Measurements from ENCODE around the gene LHX4.

The LHX4 gene

DNA sequence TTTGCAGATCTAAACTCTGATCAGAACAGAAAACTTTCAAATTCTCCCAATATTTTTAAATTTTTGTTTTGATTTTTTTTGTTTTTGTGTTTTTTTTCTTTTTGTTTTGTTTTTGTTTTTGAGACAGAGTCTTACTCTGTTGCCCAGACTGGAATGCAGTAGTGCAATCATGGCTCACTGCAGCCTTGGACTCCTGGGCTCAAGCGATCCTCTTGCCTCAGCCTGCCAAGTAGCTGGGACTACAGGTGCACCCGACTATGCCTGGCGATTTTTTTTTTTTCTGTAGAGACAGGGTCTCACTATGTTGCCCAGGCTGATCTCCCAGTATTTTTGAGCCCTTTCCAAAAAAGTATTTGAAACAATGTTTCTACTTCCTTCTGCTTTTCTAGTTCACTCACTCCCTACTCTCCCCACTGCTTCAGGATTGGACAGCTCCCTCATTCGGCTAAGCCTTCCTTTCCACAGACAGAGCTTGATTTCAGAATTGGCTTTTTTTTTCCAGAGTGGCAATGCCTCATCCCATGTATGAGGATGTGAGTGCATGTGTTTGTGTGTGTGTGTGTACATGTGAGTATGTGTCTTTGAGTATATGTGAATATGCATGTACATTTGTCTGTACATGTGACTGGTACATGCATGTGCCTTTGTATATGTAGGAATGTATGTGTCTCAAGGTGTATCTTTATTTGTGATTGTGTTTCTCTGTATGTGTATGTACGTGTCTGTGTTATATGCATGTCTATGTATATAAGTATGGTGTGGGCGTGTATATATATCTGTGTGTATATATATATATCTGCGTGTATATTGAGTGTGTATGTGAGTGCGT lies 11.9 kb downstream of the LHX4 start:
- 85 to 90% methylated on average over 8 of the region's 8 CpGs for WGBS, 2 experiments
- peaks cover 8% of the 10 kb centered on the region for H3K4me1 ChIP-seq (ENCODE audit: control insufficient read depth, insufficient read depth, low read length)
- no peak overlapping the region for H3K4me3 ChIP-seq (ENCODE audit: insufficient read depth, low read depth, low read length)
- H3K27ac ChIP-seq (ENCODE audit: insufficient read depth, low read depth, low read length, poor library complexity, severe bottlenecking), result no peak overlapping the region
- H3K27me3 ChIP-seq (ENCODE audit: control insufficient read depth, insufficient read depth, low read length, poor library complexity, severe bottlenecking), result peaks cover 46% of the 10 kb centered on the region
- no peaks in the 10 kb centered on the region for H3K36me3 ChIP-seq (ENCODE audit: control insufficient read depth, insufficient read depth, low read length)
- H3K9me3 ChIP-seq (ENCODE audit: control insufficient read depth, low read length), result no peaks in the 10 kb centered on the region

DNA sequence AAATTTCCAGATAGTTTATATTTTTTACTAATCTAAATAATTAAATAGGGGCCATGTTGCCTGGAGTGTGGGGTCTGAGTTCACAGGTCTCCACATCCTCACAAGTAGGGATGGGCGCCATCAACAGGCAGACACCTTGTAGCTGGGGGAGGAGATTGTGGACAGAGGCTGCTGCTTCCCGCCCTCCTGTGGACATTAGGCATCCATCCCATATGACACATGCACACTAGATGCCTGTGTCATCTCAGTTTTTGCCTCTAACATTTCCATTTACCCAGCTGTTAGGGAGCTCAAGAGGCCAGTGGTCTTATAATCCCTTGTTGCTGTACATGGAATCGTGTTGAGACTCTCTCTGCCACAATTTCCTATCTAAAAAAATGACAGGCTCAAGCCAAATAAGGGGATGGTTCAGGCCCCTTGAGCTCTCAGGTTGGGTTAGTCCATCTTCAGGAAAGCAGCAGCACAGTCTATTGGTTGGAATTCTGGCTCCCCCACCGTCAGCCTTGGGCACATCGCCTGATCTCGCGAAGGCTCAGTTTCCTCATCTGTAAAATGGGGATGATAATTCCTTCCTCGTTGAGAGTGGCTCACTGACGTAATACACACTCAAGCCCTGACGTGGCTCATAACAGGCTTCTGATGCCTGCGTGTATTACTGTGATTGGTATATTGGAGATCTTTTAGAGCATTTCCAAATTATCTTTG lies 13.6 kb downstream of the LHX4 start:
- WGBS, 2 experiments, result 90 to 93% methylated on average over 10 to 11 of the region's 11 CpGs
- peaks cover 7% of the 10 kb centered on the region for H3K4me1 ChIP-seq (ENCODE audit: control insufficient read depth, insufficient read depth, low read length)
- H3K36me3 ChIP-seq (ENCODE audit: control insufficient read depth, insufficient read depth, low read length), result no peaks in the 10 kb centered on the region
- H3K27me3 ChIP-seq (ENCODE audit: control insufficient read depth, insufficient read depth, low read length, poor library complexity, severe bottlenecking), result peaks cover 29% of the 10 kb centered on the region
- H3K27ac ChIP-seq (ENCODE audit: insufficient read depth, low read depth, low read length, poor library complexity, severe bottlenecking), result no peak overlapping the region
- no peak overlapping the region for H3K4me3 ChIP-seq (ENCODE audit: insufficient read depth, low read depth, low read length)
- no peaks in the 10 kb centered on the region for H3K9me3 ChIP-seq (ENCODE audit: control insufficient read depth, low read length)

DNA sequence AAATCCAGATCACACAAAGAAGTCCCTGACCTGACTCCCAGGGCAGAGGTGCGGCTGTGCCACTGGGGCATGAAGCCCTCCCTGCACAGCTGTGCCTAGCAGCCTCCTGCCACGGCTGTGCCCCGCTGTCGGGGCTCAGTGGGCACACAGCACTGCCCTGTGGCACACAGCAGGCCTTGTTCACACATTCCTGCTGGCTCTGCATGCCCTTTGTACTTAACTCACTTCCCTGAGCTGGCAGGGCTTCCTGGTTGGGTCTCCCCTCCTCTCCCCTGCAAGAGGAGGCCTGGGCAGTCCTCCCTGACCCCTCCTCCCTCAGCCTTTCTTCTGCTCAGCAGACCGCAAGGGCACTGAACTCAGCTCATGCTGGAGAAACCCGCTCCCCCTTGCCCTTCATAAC lies 14.8 kb downstream of the LHX4 start:
- Histone ChIP-seq H3K36me3 (ENCODE audit: control insufficient read depth, insufficient read depth, low read length) (no peaks in the 10 kb centered on the region), H3K27me3 (ENCODE audit: control insufficient read depth, insufficient read depth, low read length, poor library complexity, severe bottlenecking) (peaks cover 17% of the 10 kb centered on the region), H3K9me3 (ENCODE audit: control insufficient read depth, low read length) (no peaks in the 10 kb centered on the region), H3K4me3 (ENCODE audit: insufficient read depth, low read depth, low read length) (no peak overlapping the region), H3K27ac (ENCODE audit: insufficient read depth, low read depth, low read length, poor library complexity, severe bottlenecking) (no peak overlapping the region), H3K4me1 (ENCODE audit: control insufficient read depth, insufficient read depth, low read length) (peaks cover under 1% of the 10 kb centered on the region)
- 74% methylated on average over 6 of the region's 6 CpGs for WGBS, 2 experiments

DNA sequence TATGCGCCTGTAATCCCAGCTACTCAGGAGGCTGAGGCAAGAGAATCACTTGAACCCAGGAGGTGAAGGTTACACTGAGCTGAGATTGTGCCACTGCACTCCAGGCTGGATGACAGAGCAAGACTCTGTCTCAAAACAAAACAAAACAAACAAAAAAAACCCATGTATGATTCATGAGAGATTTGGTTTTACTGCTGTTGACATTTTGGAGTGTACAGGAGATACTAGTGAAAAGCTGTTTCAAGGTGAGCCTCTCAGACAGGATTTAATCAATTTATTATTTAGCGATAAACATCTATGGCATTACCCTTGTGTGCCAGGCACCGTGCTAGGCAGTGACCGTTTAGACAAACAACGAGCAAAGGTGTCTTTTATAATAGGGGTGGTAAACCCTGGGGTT lies 16.5 kb downstream of the LHX4 start:
- H3K9me3 ChIP-seq (ENCODE audit: control insufficient read depth, low read length), result no peaks in the 10 kb centered on the region
- 95 to 96% methylated on average over 5 of the region's 5 CpGs for WGBS, 2 experiments
- no peaks in the 10 kb centered on the region for H3K4me1 ChIP-seq (ENCODE audit: control insufficient read depth, insufficient read depth, low read length)
- no peak overlapping the region for H3K4me3 ChIP-seq (ENCODE audit: insufficient read depth, low read depth, low read length)
- no peak overlapping the region for H3K27ac ChIP-seq (ENCODE audit: insufficient read depth, low read depth, low read length, poor library complexity, severe bottlenecking)
- no peaks in the 10 kb centered on the region for H3K36me3 ChIP-seq (ENCODE audit: control insufficient read depth, insufficient read depth, low read length)
- H3K27me3 ChIP-seq (ENCODE audit: control insufficient read depth, insufficient read depth, low read length, poor library complexity, severe bottlenecking), result no peaks in the 10 kb centered on the region

DNA sequence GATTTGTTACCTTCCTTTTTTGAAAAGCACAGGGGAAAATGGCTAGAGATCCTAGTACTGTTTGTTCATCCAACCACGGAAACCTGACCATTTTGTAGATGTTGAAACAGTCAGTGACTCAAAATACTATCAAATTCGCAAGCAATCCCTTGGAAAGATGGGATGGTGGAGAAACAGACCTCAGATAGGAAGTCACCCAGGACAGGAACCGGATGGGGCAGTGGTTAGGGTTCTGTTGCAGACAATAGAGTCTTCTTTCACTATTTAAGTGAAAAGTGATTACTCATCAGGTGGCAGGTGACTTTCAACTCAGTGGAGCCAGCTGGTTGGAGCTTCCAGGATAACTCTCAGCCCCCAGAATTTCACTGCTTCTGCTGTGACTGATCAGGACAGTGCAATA lies 17.0 kb downstream of the LHX4 start:
- H3K27me3 ChIP-seq (ENCODE audit: control insufficient read depth, insufficient read depth, low read length, poor library complexity, severe bottlenecking), result no peaks in the 10 kb centered on the region
- H3K27ac ChIP-seq (ENCODE audit: insufficient read depth, low read depth, low read length, poor library complexity, severe bottlenecking), result no peak overlapping the region
- no peak overlapping the region for H3K4me3 ChIP-seq (ENCODE audit: insufficient read depth, low read depth, low read length)
- 88 to 89% methylated on average over 3 of the region's 3 CpGs for WGBS, 2 experiments
- no peaks in the 10 kb centered on the region for H3K9me3 ChIP-seq (ENCODE audit: control insufficient read depth, low read length)
- H3K4me1 ChIP-seq (ENCODE audit: control insufficient read depth, insufficient read depth, low read length), result no peaks in the 10 kb centered on the region
- H3K36me3 ChIP-seq (ENCODE audit: control insufficient read depth, insufficient read depth, low read length), result no peaks in the 10 kb centered on the region

DNA sequence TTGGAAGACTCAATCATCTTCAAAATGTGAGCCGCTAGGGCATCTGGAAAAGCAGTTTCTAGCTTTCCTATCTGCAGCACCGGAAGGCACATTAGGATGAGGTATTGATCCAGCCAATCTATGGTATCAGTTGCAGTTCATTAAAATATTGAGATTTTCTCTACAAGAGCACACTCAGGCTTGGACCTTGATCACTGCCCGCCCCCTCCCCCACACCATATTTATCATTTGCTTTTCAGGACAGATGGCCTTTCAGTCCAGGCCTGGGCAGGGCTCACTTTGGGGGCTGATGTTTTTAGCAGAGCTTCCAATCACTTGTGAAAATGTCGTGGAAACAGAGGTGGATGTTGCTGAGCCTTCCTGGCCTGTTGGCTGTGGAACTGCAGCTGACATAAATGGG lies 17.5 kb downstream of the LHX4 start:
- Histone ChIP-seq H3K4me1 (ENCODE audit: control insufficient read depth, insufficient read depth, low read length) (no peaks in the 10 kb centered on the region), H3K27me3 (ENCODE audit: control insufficient read depth, insufficient read depth, low read length, poor library complexity, severe bottlenecking) (no peaks in the 10 kb centered on the region), H3K36me3 (ENCODE audit: control insufficient read depth, insufficient read depth, low read length) (no peaks in the 10 kb centered on the region), H3K27ac (ENCODE audit: insufficient read depth, low read depth, low read length, poor library complexity, severe bottlenecking) (no peak overlapping the region), H3K4me3 (ENCODE audit: insufficient read depth, low read depth, low read length) (no peak overlapping the region), H3K9me3 (ENCODE audit: control insufficient read depth, low read length) (no peaks in the 10 kb centered on the region)
- 92 to 94% methylated on average over 4 of the region's 4 CpGs for WGBS, 2 experiments

DNA sequence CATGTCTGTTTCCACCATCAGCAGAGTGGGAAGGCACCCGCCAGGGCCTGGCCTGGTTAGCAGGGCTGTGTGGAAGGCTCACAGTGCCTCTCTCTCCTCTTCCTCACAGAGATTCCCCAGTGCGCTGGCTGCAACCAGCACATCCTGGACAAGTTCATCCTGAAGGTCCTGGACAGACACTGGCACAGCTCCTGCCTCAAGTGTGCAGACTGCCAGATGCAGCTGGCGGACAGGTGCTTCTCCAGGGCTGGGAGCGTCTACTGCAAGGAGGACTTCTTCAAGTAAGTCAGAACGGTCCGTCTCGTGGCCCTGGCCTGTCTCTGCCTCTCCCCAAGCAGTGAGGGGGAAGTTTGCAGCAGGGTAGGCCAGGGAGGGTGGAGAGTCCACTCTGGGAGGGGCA lies 18.1 kb downstream of the LHX4 start:
- Histone ChIP-seq H3K27me3 (ENCODE audit: control insufficient read depth, insufficient read depth, low read length, poor library complexity, severe bottlenecking) (no peaks in the 10 kb centered on the region), H3K36me3 (ENCODE audit: control insufficient read depth, insufficient read depth, low read length) (no peaks in the 10 kb centered on the region), H3K4me3 (ENCODE audit: insufficient read depth, low read depth, low read length) (no peak overlapping the region), H3K4me1 (ENCODE audit: control insufficient read depth, insufficient read depth, low read length) (no peaks in the 10 kb centered on the region), H3K27ac (ENCODE audit: insufficient read depth, low read depth, low read length, poor library complexity, severe bottlenecking) (no peak overlapping the region), H3K9me3 (ENCODE audit: control insufficient read depth, low read length) (no peaks in the 10 kb centered on the region)
- WGBS, 2 experiments, result 91 to 95% methylated on average over 7 of the region's 7 CpGs

- Histone ChIP-seq H3K4me1 (ENCODE audit: control insufficient read depth, insufficient read depth, low read length) (no peaks in the 10 kb centered on the region), H3K9me3 (ENCODE audit: control insufficient read depth, low read length) (no peaks in the 10 kb centered on the region), H3K36me3 (ENCODE audit: control insufficient read depth, insufficient read depth, low read length) (no peaks in the 10 kb centered on the region), H3K27me3 (ENCODE audit: control insufficient read depth, insufficient read depth, low read length, poor library complexity, severe bottlenecking) (no peaks in the 10 kb centered on the region), H3K27ac (ENCODE audit: insufficient read depth, low read depth, low read length, poor library complexity, severe bottlenecking) (no peak overlapping the region), H3K4me3 (ENCODE audit: insufficient read depth, low read depth, low read length) (no peak overlapping the region)
- 74 to 75% methylated on average over 11 of the region's 11 CpGs for whole genome bisulfite sequencing, 2 experiments
These were observed 18.9 kb downstream of the LHX4 start for GRCh38 chr1:180248731-180249681.

- Histone ChIP-seq H3K27me3 (ENCODE audit: control insufficient read depth, insufficient read depth, low read length, poor library complexity, severe bottlenecking) (no peaks in the 10 kb centered on the region), H3K9me3 (ENCODE audit: control insufficient read depth, low read length) (no peaks in the 10 kb centered on the region), H3K27ac (ENCODE audit: insufficient read depth, low read depth, low read length, poor library complexity, severe bottlenecking) (no peak overlapping the region), H3K4me3 (ENCODE audit: insufficient read depth, low read depth, low read length) (no peak overlapping the region), H3K36me3 (ENCODE audit: control insufficient read depth, insufficient read depth, low read length) (no peaks in the 10 kb centered on the region), H3K4me1 (ENCODE audit: control insufficient read depth, insufficient read depth, low read length) (peaks cover 5% of the 10 kb centered on the region)
- 91% methylated on average over 13 of the region's 13 CpGs for WGBS, 2 experiments
These were observed 19.8 kb downstream of the LHX4 start for GRCh38 chr1:180249725-180250498.

Data from ectodermal cell (in vitro differentiated cells).